Measurements from ENCODE around the gene ACCSL.

The ACCSL gene

GRCh38 chr11:44047931-44048431 is at the start of gene ACCSL:
Gene ACCSL, plus strand, starts transcription at chr11:44047981. Its CDS starts 56 bp downstream, at chr11:44048037.
- no peak for DNase-seq (ENCODE audit: low read depth)
- no peak for TF ChIP-seq CTCF (conservative IDR thresholded peaks at IDR 0.05; ENCODE audit: low read length)
- no peak within 1 kb of the TSS for H3K4me3 ChIP-seq (ENCODE audit: low read length)

- DNase-seq (ENCODE audit: low read depth), result no peak
- no peak for TF ChIP-seq CTCF (conservative IDR thresholded peaks at IDR 0.05; ENCODE audit: low read length)
- no peak overlapping the region for H3K4me3 ChIP-seq (ENCODE audit: low read length)
Observed at GRCh38 chr11:43998308-43998707, 49.5 kb upstream of the ACCSL start.

- H3K4me3 ChIP-seq (ENCODE audit: low read length), result no peak overlapping the region
- TF ChIP-seq CTCF (conservative IDR thresholded peaks at IDR 0.05; ENCODE audit: low read length), result no peak
- no peak for DNase-seq (ENCODE audit: low read depth)
Observed at GRCh38 chr11:44000731-44001130, 47.0 kb upstream of the ACCSL start.

- no peak for TF ChIP-seq CTCF (conservative IDR thresholded peaks at IDR 0.05; ENCODE audit: low read length)
- no peak overlapping the region for H3K4me3 ChIP-seq (ENCODE audit: low read length)
- DNase-seq (ENCODE audit: low read depth), result no peak
Observed at GRCh38 chr11:44002191-44003093, 45.3 kb upstream of the ACCSL start.

- DNase-seq (ENCODE audit: low read depth), result no peak
- no peak overlapping the region for H3K4me3 ChIP-seq (ENCODE audit: low read length)
- TF ChIP-seq CTCF (conservative IDR thresholded peaks at IDR 0.05; ENCODE audit: low read length), result no peak
Observed at GRCh38 chr11:44003736-44004451, 43.9 kb upstream of the ACCSL start.

- H3K4me3 ChIP-seq (ENCODE audit: low read length), result no peak overlapping the region
- DNase-seq (ENCODE audit: low read depth), result no peak
- no peak for TF ChIP-seq CTCF (conservative IDR thresholded peaks at IDR 0.05; ENCODE audit: low read length)
Observed at GRCh38 chr11:44004452-44005062, 43.2 kb upstream of the ACCSL start.

All from AG10803 (cell line).